GM19023 (cell line): ENCODE data around the gene ADRA2A.

Source experiments
- ATAC-seq: cut with Tn5 transposase; IDR thresholded peaks from one replicate; pipeline ENCODE4 v1.9.1; 2021; ENCODE audit warnings: mild to moderate bottlenecking, moderate library complexity; ENCODE audit not compliant: unreplicated experiment

Gene ADRA2A

DNA sequence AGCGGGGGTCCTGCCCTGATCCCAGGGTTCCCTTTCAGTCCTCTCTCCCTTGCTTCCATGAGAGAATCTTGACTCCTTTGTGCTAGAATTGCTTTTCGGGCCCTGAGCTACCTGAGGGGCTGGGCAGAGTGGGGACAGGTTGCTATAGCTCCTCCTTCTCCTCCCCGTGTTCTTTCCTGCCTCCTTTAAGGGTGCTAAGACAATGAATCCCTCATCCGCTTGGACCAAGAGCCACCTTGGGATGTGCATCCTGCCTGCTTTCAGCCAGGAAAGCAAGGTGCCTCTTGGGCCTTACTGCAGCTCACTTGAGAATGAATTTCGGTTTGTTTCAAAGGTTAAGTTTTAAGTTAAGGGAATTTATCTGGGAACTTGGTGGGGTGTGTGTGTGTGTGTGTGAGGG, 53.6 kb downstream of the ADRA2A start:
- ATAC-seq: no peak
